Esophagus muscularis mucosa (tissue), 4 donors: ENCODE data around the gene DAB1.

Experiments
- EP300 ChIP-seq: sonication (generic); formaldehyde crosslinking; IDR thresholded peaks from one replicate; pipeline ENCODE4 v1.6.1; 2017; ENCODE audit warnings: antibody characterized with exemption
- POLR2A ChIP-seq: fragments of 450-650 bp; IDR thresholded peaks from one replicate; pipeline ENCODE4 v1.6.1; 2017; ENCODE audit warnings: antibody characterized with exemption, moderate library complexity, mild to moderate bottlenecking, low read depth
- TF ChIP-seq, protein P1 (sequence below), 3 experiments: fragments of 200-600 bp in 2 of 3; fragments of 450-650 bp in 1 of 3; sonication (generic) in 2 of 3; IDR thresholded peaks; one replicate each; pipeline ENCODE4 v1.5.1; 2017 to 2019; ENCODE audit warnings: antibody characterized with exemption in 3 of 3, mild to moderate bottlenecking in 2 of 3, moderate library complexity in 1 of 3

DNA sequence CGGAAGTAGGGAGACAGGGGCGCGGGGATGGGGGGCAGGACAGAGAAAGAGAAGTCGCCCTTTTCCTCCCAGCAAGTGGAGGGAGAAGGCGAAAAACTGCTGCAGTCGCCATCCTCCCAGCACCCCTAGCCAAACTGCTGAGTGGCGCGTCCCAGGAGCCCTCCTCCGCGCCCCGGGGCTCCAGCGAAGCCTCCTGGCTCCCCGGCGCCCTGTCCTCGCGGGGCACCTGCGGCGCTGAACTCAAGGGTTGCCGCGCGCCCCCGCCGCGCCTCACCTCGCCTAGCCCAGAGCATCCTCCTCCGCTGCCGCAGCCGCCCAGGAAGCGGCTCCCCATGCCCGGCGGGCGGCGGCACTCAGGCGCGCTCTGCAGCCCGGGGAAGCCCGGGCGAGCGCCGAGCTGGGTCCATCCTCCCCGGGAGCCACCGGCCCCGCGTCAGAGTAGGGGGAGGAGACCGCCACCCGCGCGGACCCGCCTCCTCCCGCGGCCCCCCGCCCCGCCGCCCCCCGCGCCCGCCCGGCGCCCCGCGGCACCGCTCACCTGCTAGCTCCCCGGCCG is at the start of gene DAB1:
- TF ChIP-seq, protein P1, sequence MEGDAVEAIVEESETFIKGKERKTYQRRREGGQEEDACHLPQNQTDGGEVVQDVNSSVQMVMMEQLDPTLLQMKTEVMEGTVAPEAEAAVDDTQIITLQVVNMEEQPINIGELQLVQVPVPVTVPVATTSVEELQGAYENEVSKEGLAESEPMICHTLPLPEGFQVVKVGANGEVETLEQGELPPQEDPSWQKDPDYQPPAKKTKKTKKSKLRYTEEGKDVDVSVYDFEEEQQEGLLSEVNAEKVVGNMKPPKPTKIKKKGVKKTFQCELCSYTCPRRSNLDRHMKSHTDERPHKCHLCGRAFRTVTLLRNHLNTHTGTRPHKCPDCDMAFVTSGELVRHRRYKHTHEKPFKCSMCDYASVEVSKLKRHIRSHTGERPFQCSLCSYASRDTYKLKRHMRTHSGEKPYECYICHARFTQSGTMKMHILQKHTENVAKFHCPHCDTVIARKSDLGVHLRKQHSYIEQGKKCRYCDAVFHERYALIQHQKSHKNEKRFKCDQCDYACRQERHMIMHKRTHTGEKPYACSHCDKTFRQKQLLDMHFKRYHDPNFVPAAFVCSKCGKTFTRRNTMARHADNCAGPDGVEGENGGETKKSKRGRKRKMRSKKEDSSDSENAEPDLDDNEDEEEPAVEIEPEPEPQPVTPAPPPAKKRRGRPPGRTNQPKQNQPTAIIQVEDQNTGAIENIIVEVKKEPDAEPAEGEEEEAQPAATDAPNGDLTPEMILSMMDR (IDR thresholded peaks at IDR 0.05): no peak
- no peak for TF ChIP-seq EP300
- TF ChIP-seq POLR2A: no peak
